Pancreas (tissue), 10 donors: ENCODE results near the gene PPARA. TPM values are rescaled to one million over a fixed set of nuclear protein-coding genes. Genes with fewer than 3 reads are reported as not detected.

Source experiments
- ATAC-seq, 4 donors: fragments of 200-7000 bp; cut with Tn5 transposase; one replicate each; pipeline versions ENCODE4 v1.8.0 to v1.9.1; 2020; ENCODE audit warnings: mild to moderate bottlenecking in 4 of 4, moderate library complexity in 4 of 4
- DNase-seq, 6 donors: peaks; one replicate each; pipeline ENCODE4 v3.0.0-alpha.2; 2020
- FAIRE-seq: peaks from 2 replicates; lab custom pipeline; 2012; peaks lifted over from hg19 to GRCh38; lab: Jason Lieb, UNC
- H3K27ac ChIP-seq, 4 donors: fragments of 200-600 bp; sonication (generic); 1 replicate in 3 of 4; 2 replicates in 1 of 4; pipeline versions ENCODE4 v1.5.0 to v1.8.0; 2020
- H3K27me3 ChIP-seq, 4 donors: fragments of 200-600 bp; one replicate each; pipeline ENCODE4 v1.8.0; 2021
- H3K36me3 ChIP-seq, 3 donors: fragments of 200-600 bp; sonication (generic) in 1 of 3; one replicate each; pipeline versions ENCODE4 v1.5.0 to v1.8.0; 2020 to 2021
- H3K4me1 ChIP-seq, 3 donors: fragments of 200-600 bp; one replicate each; pipeline ENCODE4 v1.8.0; 2021
- H3K4me3 ChIP-seq, 4 donors: fragments of 200-600 bp; sonication (generic) in 2 of 4; one replicate each; pipeline versions ENCODE4 v1.5.0 to v1.8.0; 2020 to 2021
- H3K9me3 ChIP-seq, 4 donors: fragments of 200-600 bp; one replicate each; pipeline ENCODE4 v1.8.0; 2021
- WGBS, 2 donors: extraction: QIAGEN DNeasy Blood & Tissue Kit; methylation state at CpG; one replicate each; pipeline ENCODE4 v1.1.7; 2013; 5-methylcytosine and 5-hydroxymethylcytosine counted together
- intact Hi-C, 3 donors: fragments of 100-400 bp; cut with DNase I; formaldehyde crosslinking; loops; one replicate each; pipeline versions ENCODE4 v1.11.1 to v1.14.2; 2022
- polyA plus RNA-seq, 2 donors: library from polyadenylated mRNA; stranded (reverse); fragments of 200-250 nt; gene quantifications; one replicate each; pipeline ENCODE4 v1.2.3, GENCODE V29; 2013
- total RNA-seq, 6 donors: library from RNA; stranded (reverse); fragmentation: NEBNext Ultra II Directional in 4 of 6; extraction: Animal tissue kit (Norgen Biotek cat#: 25700) in 4 of 6; gene quantifications; one replicate each; pipeline versions ENCODE4 v1.2.1 to v1.2.4, GENCODE V29; 2021 to 2023
- TF ChIP-seq, protein P1 (sequence below), 4 donors: fragments of 200-600 bp; sonication (generic) in 3 of 4; IDR thresholded peaks; one replicate each; pipeline versions ENCODE4 v1.5.0 to v1.8.0; 2021; ENCODE audit warnings: antibody characterized with exemption in 4 of 4
- donor health status: healthy with polysubstance abuse.
- donor health status: DM: no; HTN: no; CAD: no; lungs with moderate emphysema.
- donor health status: DM: no; HTN: no; CAD: no.
- donor health status: control.
- donor health status: control.
- donor health status: Bipolar disorder and iron deficiency.
- donor health status: DM: yes; HTN: yes; CAD: no.
- donor health status: DM: no; HTN: no; CAD: no.
- donor health status: DM: no; HTN: no; CAD: no.
- donor health status: DM: yes; HTN: yes; CAD: no.

The PPARA gene
- total and polyA plus RNA-seq, 8 donors: 4.1 to 24.5 (median 14.7) TPM

DNA sequence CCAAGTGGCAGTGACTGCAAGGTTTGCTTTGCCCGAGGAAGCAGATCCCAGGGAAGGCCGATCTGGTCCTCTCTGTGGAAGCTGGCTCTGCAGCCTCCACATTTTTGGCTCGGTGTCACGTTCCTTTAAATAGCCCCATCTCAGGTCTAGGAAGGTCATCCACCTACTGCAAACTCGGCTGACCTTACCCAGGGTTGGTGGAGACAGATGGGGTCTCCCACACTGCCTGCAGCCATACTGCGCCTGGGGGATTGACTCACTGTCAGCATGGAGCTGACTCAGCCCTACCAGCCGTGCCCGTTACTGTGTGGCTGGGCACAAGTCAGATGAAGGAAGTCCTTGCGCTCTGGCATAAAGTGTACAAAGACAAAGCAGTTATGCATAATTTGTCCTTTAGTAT is 82.9 kb downstream of the PPARA start:
- no peaks in the 10 kb centered on the region for H3K27me3 ChIP-seq
- H3K4me3 ChIP-seq: no peak overlapping the region
- TF ChIP-seq, protein P1, sequence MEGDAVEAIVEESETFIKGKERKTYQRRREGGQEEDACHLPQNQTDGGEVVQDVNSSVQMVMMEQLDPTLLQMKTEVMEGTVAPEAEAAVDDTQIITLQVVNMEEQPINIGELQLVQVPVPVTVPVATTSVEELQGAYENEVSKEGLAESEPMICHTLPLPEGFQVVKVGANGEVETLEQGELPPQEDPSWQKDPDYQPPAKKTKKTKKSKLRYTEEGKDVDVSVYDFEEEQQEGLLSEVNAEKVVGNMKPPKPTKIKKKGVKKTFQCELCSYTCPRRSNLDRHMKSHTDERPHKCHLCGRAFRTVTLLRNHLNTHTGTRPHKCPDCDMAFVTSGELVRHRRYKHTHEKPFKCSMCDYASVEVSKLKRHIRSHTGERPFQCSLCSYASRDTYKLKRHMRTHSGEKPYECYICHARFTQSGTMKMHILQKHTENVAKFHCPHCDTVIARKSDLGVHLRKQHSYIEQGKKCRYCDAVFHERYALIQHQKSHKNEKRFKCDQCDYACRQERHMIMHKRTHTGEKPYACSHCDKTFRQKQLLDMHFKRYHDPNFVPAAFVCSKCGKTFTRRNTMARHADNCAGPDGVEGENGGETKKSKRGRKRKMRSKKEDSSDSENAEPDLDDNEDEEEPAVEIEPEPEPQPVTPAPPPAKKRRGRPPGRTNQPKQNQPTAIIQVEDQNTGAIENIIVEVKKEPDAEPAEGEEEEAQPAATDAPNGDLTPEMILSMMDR (IDR thresholded peaks at IDR 0.05): no peak
- peak; percentile 53 to 82 (median 74) for DNase-seq
- no peaks in the 10 kb centered on the region for H3K9me3 ChIP-seq
- H3K36me3 ChIP-seq: peaks cover 0 to 11% (median 5%) of the 10 kb centered on the region in 3 donors
- 31 to 36% methylated on average over 9 of the region's 9 CpGs for WGBS, 2 donors
- peak; percentile 97 to 98 (median 98) for ATAC-seq
- no peaks in the 10 kb centered on the region for H3K4me1 ChIP-seq
- FAIRE-seq: no peak
- intact Hi-C loops: no loop called here
- H3K27ac ChIP-seq: no peak overlapping the region

DNA sequence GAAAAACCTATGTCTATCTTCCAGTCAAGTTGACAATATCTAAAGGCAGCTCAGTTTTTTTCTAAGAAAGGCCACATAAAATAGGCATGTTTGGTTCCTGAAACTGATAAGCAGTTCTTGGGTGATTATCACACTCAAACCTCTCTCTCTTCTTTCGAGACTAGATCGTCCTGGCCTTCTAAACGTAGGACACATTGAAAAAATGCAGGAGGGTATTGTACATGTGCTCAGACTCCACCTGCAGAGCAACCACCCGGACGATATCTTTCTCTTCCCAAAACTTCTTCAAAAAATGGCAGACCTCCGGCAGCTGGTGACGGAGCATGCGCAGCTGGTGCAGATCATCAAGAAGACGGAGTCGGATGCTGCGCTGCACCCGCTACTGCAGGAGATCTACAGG is 84.6 kb downstream of the PPARA start:
- intact Hi-C loops: no loop called here
- Histone ChIP-seq H3K9me3 (no peaks in the 10 kb centered on the region), H3K27me3 (no peaks in the 10 kb centered on the region), H3K4me3 (no peak overlapping the region), H3K4me1 (no peaks in the 10 kb centered on the region), H3K36me3 (peaks cover 0 to 11% (median 5%) of the 10 kb centered on the region in 3 donors), H3K27ac (no peak overlapping the region)
- DNase-seq: no peak
- TF ChIP-seq, protein P1 (IDR thresholded peaks at IDR 0.05): no peak
- no peak for FAIRE-seq
- WGBS, 2 donors: 88 to 89% methylated on average over 12 of the region's 12 CpGs
- ATAC-seq: no peak

DNA sequence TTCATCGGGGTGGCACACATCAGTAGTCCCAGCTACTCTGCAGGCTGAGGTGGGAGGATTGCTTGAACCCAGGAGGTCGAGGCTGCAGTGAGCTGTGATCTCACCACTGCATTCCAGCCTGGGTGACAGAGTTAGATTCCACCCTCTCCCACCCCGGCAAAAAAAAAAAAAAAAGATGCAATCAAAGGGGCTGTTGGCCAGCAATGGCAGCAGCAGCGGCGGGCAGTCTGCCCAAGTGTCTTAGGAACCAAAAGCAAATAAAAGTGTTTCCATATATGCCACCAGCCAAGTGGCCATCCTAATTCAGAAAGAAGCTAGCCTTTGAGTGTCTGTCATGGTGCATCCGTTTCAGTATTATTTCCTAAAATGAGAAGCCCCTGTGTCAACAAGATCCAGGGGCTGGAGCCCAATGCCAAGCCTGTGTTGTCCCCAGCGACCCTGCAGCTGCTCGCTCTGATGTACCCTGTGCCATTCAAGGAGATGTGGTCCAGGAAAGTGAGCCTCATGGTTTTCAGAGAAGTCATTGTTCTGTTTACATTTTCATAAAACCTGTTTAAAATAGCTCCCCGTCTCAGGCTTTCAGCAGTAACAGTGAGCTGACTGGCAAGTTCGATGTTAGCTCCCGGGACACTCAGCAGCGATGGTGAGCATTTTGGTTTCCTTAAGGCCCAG is 87.3 kb downstream of the PPARA start:
- no peak for FAIRE-seq
- intact Hi-C loops: no loop called here
- Histone ChIP-seq H3K9me3 (no peaks in the 10 kb centered on the region), H3K27me3 (no peaks in the 10 kb centered on the region), H3K36me3 (peaks cover 0 to 5% (median 0%) of the 10 kb centered on the region in 3 donors), H3K4me1 (peaks cover 0 to 8% (median 0%) of the 10 kb centered on the region in 3 donors), H3K4me3 (no peak overlapping the region), H3K27ac (no peak overlapping the region)
- no peak for ATAC-seq
- WGBS, 2 donors: 88 to 95% methylated on average over 12 of the region's 12 CpGs
- DNase-seq: no peak
- TF ChIP-seq, protein P1 (IDR thresholded peaks at IDR 0.05): no peak

DNA sequence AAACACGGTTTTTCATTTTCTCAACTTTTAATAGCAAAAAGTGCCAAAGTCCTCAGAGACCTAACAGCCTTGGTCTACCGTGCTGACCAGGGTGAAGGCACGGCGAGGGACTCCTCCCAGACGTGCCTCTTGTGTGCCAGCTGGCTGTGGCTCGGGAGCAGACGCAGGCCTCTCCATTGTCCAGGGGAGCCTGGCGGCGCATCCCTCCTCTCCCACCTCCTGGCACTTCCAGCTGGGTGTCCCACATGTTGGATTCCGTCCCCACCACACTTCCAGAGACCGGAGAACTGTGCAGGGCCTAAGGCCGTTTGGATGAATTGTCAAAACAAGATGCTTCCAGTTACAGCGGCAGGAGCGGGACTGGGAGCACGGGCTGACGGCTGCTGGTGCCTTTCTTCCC is 88.2 kb downstream of the PPARA start:
- Histone ChIP-seq H3K27ac (no peak overlapping the region), H3K4me1 (peaks cover 0 to 8% (median 0%) of the 10 kb centered on the region in 3 donors), H3K27me3 (no peaks in the 10 kb centered on the region), H3K4me3 (no peak overlapping the region), H3K9me3 (no peaks in the 10 kb centered on the region), H3K36me3 (peaks cover 0 to 5% (median 0%) of the 10 kb centered on the region in 3 donors)
- DNase-seq (no peak), ATAC-seq (no peak), FAIRE-seq (no peak)
- intact Hi-C loops: no loop called here
- WGBS, 2 donors: 92% methylated on average over 16 of the region's 16 CpGs
- TF ChIP-seq, protein P1 (IDR thresholded peaks at IDR 0.05): no peak
